A549 (cell line): ENCODE data around the gene ARHGDIB. TPM values are rescaled to one million over a fixed set of nuclear protein-coding genes. Genes with fewer than 3 reads are reported as not detected.

Source experiments
- ATAC-seq, 2 experiments: fragments of 200-7000 bp in 1 of 2; fragments of >200 bp in 1 of 2; cut with Nextera tagmentation in 1 of 2; cut with Tn5 transposase in 1 of 2; 3 replicates each; pipeline versions ENCODE4 v1.8.0 to v1.9.1; 2018 to 2020; ENCODE audit warnings: mild to moderate bottlenecking in 1 of 2, moderate library complexity in 1 of 2
- CTCF ChIA-PET: fragments of 300-600 bp; sonication (Branson Sonifier 250); formaldehyde crosslinking; extraction: SDS; loops from one replicate; lab custom pipeline; 2021; ENCODE audit warnings: antibody characterized with exemption, inconsistent platforms; lab: Yijun Ruan, JAX
- POLR2A ChIA-PET: fragments of 350-600 bp; formaldehyde crosslinking; extraction: SDS; loops from one replicate; lab custom pipeline; 2021; ENCODE audit warnings: antibody characterized with exemption, inconsistent platforms; lab: Yijun Ruan, JAX
- DNase-seq, 2 experiments: peaks; one replicate each; pipeline versions ENCODE4 v3.0.0 to v3.0.0-alpha.2; 2011 to 2016; ENCODE audit warnings: low read depth in 1 of 2, low spot score in 1 of 2
- FAIRE-seq: peaks from 2 replicates; lab custom pipeline; 2011; peaks lifted over from hg19 to GRCh38; lab: Jason Lieb, UNC
- H3K27ac ChIP-seq, 2 experiments: fragments of >200 bp; sonication (Bioruptor Twin); formaldehyde crosslinking; 3 replicates each; pipeline ENCODE4 v1.5.1; 2016 to 2017
- H3K4me1 ChIP-seq: fragments of >200 bp; sonication (Bioruptor Twin); formaldehyde crosslinking; 3 replicates; pipeline ENCODE4 v1.6.1; 2016
- H3K4me2 ChIP-seq: fragments of >200 bp; sonication (Bioruptor Twin); formaldehyde crosslinking; 3 replicates; pipeline ENCODE4 v1.6.1; 2016
- H3K4me3 ChIP-seq: fragments of >200 bp; sonication (Bioruptor Twin); formaldehyde crosslinking; 3 replicates; pipeline ENCODE4 v1.5.1; 2016
- H3K9me3 ChIP-seq: fragments of >200 bp; sonication (Bioruptor Twin); formaldehyde crosslinking; 3 replicates; pipeline ENCODE4 v1.6.1; 2016
- ATOH8 ChIP-seq: fragments of 250-450 bp; sonication (Bioruptor Pico); IDR thresholded peaks from 2 replicates; pipeline ENCODE4 v1.5.0; 2020; ENCODE audit warnings: low read depth, mild to moderate bottlenecking, moderate library complexity
- CBX2 ChIP-seq: fragments of 200-600 bp; sonication (generic); IDR thresholded peaks from 2 replicates; pipeline ENCODE4 v1.6.1; 2016; ENCODE audit warnings: low read depth, mild to moderate bottlenecking, borderline replicate concordance
- CBX8 ChIP-seq: fragments of 200-600 bp; sonication (generic); IDR thresholded peaks from 2 replicates; pipeline ENCODE4 v1.6.1; 2016
- CHD2 ChIP-seq: fragments of 150-350 bp; IDR thresholded peaks from 2 replicates; pipeline ENCODE4 v1.6.1; 2014; ENCODE audit warnings: low read length; ENCODE audit not compliant: partially characterized antibody
- CHD4 ChIP-seq: fragments of 200-600 bp; sonication (generic); IDR thresholded peaks from 2 replicates; pipeline ENCODE4 v1.6.1; 2016; ENCODE audit warnings: antibody characterized with exemption, mild to moderate bottlenecking, borderline replicate concordance
- EHF ChIP-seq: fragments of 250-450 bp; sonication (Bioruptor Pico); IDR thresholded peaks from 2 replicates; pipeline ENCODE4 v1.5.0; 2020; ENCODE audit warnings: mild to moderate bottlenecking
- EP300 ChIP-seq, 2 experiments: fragments of >200 bp; sonication (Bioruptor Twin); formaldehyde crosslinking; IDR thresholded peaks; 2 replicates in 1 of 2; 3 replicates in 1 of 2; pipeline ENCODE4 v1.6.1; 2016 to 2017
- FOSB ChIP-seq: fragments of 250-450 bp; sonication (Bioruptor Pico); IDR thresholded peaks from 2 replicates; pipeline ENCODE4 v1.5.0; 2020; ENCODE audit warnings: mild to moderate bottlenecking, moderate library complexity
- HES2 ChIP-seq: fragments of >200 bp; sonication (Bioruptor Twin); formaldehyde crosslinking; IDR thresholded peaks from 2 replicates; pipeline ENCODE4 v1.6.1; 2016
- HOXB5 ChIP-seq: fragments of 250-450 bp; sonication (Bioruptor Pico); IDR thresholded peaks from 2 replicates; pipeline ENCODE4 v1.5.0; 2020; ENCODE audit warnings: mild to moderate bottlenecking, moderate library complexity
- JUNB ChIP-seq: fragments of >200 bp; sonication (Bioruptor Twin); formaldehyde crosslinking; IDR thresholded peaks from 2 replicates; pipeline ENCODE4 v1.6.1; 2016
- KDM5A ChIP-seq: fragments of 200-600 bp; sonication (generic); IDR thresholded peaks from 2 replicates; pipeline ENCODE4 v1.6.1; 2016; ENCODE audit warnings: antibody characterized with exemption, mild to moderate bottlenecking
- MAZ ChIP-seq: fragments of 150-350 bp; IDR thresholded peaks from 2 replicates; pipeline ENCODE4 v1.6.1; 2014; ENCODE audit warnings: antibody characterized with exemption, low read depth, low read length, borderline replicate concordance
- MYC ChIP-seq: IDR thresholded peaks from 2 replicates; pipeline ENCODE4 v1.6.1; 2012; ENCODE audit warnings: mild to moderate bottlenecking, inconsistent platforms, low read length, improper control_type of control experiment, borderline replicate concordance
- PBX3 ChIP-seq: IDR thresholded peaks from 2 replicates; pipeline ENCODE4 v1.6.1; 2012
- RARB ChIP-seq: fragments of 250-450 bp; sonication (Bioruptor Pico); IDR thresholded peaks from 2 replicates; pipeline ENCODE4 v1.8.0; 2021; ENCODE audit warnings: mild to moderate bottlenecking, moderate library complexity
- REST ChIP-seq: fragments of 200-600 bp; sonication (generic); IDR thresholded peaks from 2 replicates; pipeline ENCODE4 v1.6.1; 2016; ENCODE audit warnings: antibody characterized with exemption, mild to moderate bottlenecking, moderate library complexity
- RNF2 ChIP-seq: fragments of 200-600 bp; sonication (generic); IDR thresholded peaks from 2 replicates; pipeline ENCODE4 v1.6.1; 2016; ENCODE audit warnings: low read depth, mild to moderate bottlenecking, antibody characterized with exemption, moderate library complexity, borderline replicate concordance
- SREBF2 ChIP-seq: fragments of 450-650 bp; IDR thresholded peaks from 2 replicates; pipeline ENCODE4 v1.6.1; 2014; ENCODE audit warnings: mild to moderate bottlenecking, moderate library complexity
- TFCP2L1 ChIP-seq: fragments of 250-450 bp; sonication (Bioruptor Pico); IDR thresholded peaks from 2 replicates; pipeline ENCODE4 v1.5.0; 2021; ENCODE audit warnings: mild to moderate bottlenecking
- ZC3H11A ChIP-seq: fragments of 450-650 bp; IDR thresholded peaks from 2 replicates; pipeline ENCODE4 v1.6.1; 2014; ENCODE audit warnings: antibody characterized with exemption, mild to moderate bottlenecking
- WGBS: methylation state at CpG from one replicate; pipeline ENCODE4 v1.1.6; 2017; ENCODE audit errors: missing lambda C conversion rate; 5-methylcytosine and 5-hydroxymethylcytosine counted together
- polyA plus RNA-seq, 4 experiments: library from polyadenylated mRNA; depleted of rRNA in 3 of 4; stranded (reverse); fragments of >200 nt; fragmentation: RNase III in 1 of 4; extraction: RNeasy Plus Mini Kit Qiagen cat#74134 plus additional on column Dnase treatment in 1 of 4; gene quantifications; 2 replicates in 3 of 4; 3 replicates in 1 of 4; pipeline ENCODE4 v1.2.3, GENCODE V29; 2011 to 2017
- TF ChIP-seq, protein P1 (sequence below): fragments of 450-650 bp; IDR thresholded peaks from 2 replicates; pipeline ENCODE4 v1.6.1; 2014; ENCODE audit warnings: antibody characterized with exemption
- TF ChIP-seq, protein P2 (sequence below): fragments of >200 bp; sonication (Bioruptor Twin); formaldehyde crosslinking; IDR thresholded peaks from 3 replicates; pipeline ENCODE4 v1.6.1; 2016

ARHGDIB gene
- polyA plus RNA-seq, 2 of the 4 experiments (the other 2 are of a cell fraction): 0.84 to 3.5 TPM

- ATAC-seq (no peak), FAIRE-seq (no peak), DNase-seq (no peak)
- no peaks in the 10 kb centered on the region for H3K9me3 ChIP-seq
- 75% methylated on average over 8 of the region's 8 CpGs for WGBS
- TF ChIP-seq CBX2: no peak
- TF ChIP-seq REST: no peak
- TF ChIP-seq FOSB: no peak
- no peak for TF ChIP-seq HES2
- TF ChIP-seq MYC: no peak
- no peak for TF ChIP-seq TFCP2L1 (CRISPR knock-in tag)
- ChIA-PET CTCF (interaction anchor here (0.7 kb wide), 1 partner anchor 94 kb away, joined by 3 read pairs; no protein-coding TSS in a partner anchor), POLR2A (no interaction called here)
- H3K4me2 ChIP-seq: no peak overlapping the region
- H3K4me1 ChIP-seq: no peaks in the 10 kb centered on the region
- no peak overlapping the region for H3K4me3 ChIP-seq
- H3K27ac ChIP-seq: no peak overlapping the region
Observed at GRCh38 chr12:14904854-14905253, 56.5 kb downstream of the ARHGDIB start.

DNA sequence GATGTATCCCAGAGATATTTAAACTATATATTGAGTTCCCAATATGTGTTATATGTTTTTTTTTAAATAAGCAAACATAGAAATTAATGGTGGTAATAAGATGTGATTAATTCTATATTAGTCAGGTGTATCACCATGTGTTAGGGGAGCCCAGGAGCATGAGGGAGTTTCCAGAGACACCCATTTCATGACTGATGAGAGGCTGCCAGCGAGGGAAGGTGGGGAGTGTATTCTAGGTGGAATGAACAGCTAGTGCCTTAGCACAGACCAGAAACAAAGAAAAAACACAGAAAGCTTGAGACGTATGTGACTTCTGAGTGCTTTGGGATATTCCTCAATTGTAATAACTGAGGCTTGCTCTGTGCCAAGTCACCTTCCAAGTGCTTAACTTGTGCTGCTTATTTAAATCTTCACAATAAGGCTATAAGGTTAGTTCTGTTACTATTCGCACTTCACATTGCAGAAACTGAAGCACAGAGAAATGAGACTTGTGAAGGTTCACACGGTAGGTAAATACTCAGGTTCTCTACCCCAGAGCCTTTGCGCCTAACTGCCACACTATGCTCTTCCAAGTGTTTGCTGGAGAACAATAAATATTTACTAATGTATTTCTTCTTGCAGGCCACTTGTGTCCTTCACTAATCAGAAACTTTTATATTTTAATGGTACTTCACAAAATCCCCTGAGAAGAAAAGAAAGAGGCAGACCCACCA lies 57.9 kb downstream of the ARHGDIB start:
- no peak for DNase-seq
- POLR2A ChIA-PET: no interaction called here
- CTCF ChIA-PET: interaction anchor here (1.0 kb wide), 1 partner anchor 11 kb away, joined by 3 read pairs; no protein-coding TSS in a partner anchor
- Histone ChIP-seq H3K4me3 (no peak overlapping the region), H3K27ac (no peak overlapping the region), H3K9me3 (no peaks in the 10 kb centered on the region), H3K4me1 (no peaks in the 10 kb centered on the region), H3K4me2 (no peak overlapping the region)
- 86% methylated on average over 5 of the region's 5 CpGs for WGBS
- FAIRE-seq: no peak
- ATAC-seq: no peak
- TF ChIP-seq ZC3H11A (no peak), PBX3 (no peak), SREBF2 (no peak), CHD2 (no peak), RNF2 (no peak), EHF (CRISPR knock-in tag) (no peak), KDM5A (no peak), RARB (CRISPR knock-in tag) (no peak), HOXB5 (CRISPR knock-in tag) (no peak), EP300 (IDR thresholded peaks at IDR 0.05) (no peak), ATOH8 (CRISPR knock-in tag) (no peak), CBX8 (no peak), JUNB (no peak), MAZ (no peak), CHD4 (no peak)
- TF ChIP-seq, protein P1, sequence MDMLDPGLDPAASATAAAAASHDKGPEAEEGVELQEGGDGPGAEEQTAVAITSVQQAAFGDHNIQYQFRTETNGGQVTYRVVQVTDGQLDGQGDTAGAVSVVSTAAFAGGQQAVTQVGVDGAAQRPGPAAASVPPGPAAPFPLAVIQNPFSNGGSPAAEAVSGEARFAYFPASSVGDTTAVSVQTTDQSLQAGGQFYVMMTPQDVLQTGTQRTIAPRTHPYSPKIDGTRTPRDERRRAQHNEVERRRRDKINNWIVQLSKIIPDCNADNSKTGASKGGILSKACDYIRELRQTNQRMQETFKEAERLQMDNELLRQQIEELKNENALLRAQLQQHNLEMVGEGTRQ: no peak
- TF ChIP-seq, protein P2, sequence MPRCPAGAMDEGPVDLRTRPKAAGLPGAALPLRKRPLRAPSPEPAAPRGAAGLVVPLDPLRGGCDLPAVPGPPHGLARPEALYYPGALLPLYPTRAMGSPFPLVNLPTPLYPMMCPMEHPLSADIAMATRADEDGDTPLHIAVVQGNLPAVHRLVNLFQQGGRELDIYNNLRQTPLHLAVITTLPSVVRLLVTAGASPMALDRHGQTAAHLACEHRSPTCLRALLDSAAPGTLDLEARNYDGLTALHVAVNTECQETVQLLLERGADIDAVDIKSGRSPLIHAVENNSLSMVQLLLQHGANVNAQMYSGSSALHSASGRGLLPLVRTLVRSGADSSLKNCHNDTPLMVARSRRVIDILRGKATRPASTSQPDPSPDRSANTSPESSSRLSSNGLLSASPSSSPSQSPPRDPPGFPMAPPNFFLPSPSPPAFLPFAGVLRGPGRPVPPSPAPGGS: no peak
